Head of caudate nucleus (tissue), 42 donors: ENCODE measurements around the gene NEK8.

Source experiments
- DNase-seq, 42 donors: peaks; one replicate each; pipeline versions ENCODE4 v3.0.0 to v3.0.0-alpha.2; 2020 to 2021; ENCODE audit warnings: mixed read lengths in 7 of 42
- intact Hi-C: fragments of 100-400 bp; cut with DNase I; formaldehyde crosslinking; loops from one replicate; pipeline ENCODE4 v1.15.0; 2022

NEK8 gene

DNA sequence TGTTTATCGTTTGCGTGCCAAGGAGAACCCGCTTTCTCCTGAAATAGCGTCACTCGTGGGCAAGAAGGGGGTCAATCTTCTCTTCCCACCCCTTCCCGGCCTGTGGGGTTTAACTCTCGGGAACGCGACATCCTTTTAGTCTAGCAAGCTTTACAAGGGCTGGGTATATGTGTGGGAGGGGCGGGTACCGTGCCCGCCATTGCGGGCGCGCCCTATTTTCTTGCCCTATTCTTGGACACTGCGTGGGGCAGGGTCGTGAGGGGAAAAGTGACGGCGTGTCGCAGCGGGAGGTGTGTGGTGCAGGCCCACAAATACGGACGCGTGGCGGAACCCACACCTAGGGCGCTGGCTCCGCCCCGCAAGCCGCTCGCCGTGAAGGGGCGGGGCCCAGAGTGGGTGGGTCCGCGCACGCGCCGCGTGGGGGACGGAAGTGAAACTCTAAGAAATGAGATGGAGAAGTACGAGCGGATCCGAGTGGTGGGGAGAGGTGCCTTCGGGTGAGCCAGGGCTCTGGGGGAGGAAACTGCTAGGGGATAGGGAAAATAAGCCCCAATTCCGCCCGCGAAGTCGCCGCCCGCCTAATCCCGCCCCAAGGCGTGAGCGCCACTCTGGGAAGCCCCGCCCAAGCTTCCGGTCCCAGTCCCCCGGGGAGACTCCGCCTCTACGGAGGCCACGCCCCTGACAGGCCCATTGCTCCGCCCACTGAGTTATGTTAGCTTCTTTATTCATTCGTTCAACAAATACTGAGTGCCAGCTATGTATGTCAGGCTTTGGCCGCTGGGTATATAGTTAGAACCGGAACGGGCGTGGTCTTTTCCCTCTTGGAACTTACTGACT, at the start of gene NEK8:
Gene NEK8 (plus strand): TSS at position 425 of the 837 bp plus-strand sequence. CDS start 26 bp downstream, at position 451.
- DNase-seq: peak; percentile 89 to 98 (median 95)
- intact Hi-C loops: loop anchor here (2.0 to 10.0 kb wide), 3 partner anchors 16 to 224 kb away; partner anchors contain the start of genes DHRS13, PHF12 and TRAF4

DNA sequence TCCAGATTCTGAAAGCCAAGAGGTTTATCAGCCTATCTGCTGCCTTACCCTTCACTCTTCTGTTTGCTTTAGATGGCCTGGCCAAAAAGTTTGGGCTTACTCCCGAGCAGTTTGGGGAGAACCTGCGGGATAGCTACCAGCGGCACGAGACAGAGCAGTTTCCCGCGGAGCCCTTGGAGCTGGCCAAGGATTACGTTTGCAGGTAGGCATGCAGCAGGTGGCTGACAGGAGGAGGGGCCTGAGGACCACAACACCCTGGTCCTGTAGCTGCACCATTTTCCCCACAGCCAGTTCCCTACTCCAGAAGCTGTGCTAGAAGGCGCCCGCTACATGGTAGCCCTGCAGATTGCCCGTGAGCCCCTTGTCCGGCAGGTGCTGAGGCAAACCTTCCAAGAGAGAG, 45.9 kb upstream of the NEK8 start:
- intact Hi-C loops: no loop called here
- DNase-seq: peak in 1 of 42 donors; percentile 15

DNA sequence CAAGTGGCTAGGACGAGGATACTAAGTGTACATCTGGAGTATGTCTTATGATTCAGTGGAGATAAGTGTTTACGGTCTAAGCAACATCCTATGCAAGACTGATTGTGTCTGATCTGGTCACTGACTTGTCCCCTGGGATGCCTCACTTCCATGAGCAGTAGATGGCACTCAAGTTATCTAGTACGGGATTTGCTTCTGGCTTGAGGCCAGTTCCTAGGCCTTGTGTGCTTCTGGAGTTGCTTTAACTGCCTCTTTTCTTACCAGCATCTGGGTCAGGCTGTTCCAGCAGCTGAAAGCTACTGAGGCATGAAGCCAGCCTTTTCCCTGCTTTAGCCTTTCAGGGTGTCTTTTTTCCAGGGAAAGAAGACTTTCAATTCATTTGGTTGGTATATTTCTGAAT, 43.6 kb upstream of the NEK8 start:
- peak in 41 of 42 donors; percentile 25 to 89 (median 67) for DNase-seq
- intact Hi-C loops: no loop called here

- intact Hi-C loops: no loop called here
- peak in 1 of 42 donors; percentile 31 for DNase-seq
These were observed 43.2 kb upstream of the NEK8 start for GRCh38 chr17:28685366-28685765.

DNA sequence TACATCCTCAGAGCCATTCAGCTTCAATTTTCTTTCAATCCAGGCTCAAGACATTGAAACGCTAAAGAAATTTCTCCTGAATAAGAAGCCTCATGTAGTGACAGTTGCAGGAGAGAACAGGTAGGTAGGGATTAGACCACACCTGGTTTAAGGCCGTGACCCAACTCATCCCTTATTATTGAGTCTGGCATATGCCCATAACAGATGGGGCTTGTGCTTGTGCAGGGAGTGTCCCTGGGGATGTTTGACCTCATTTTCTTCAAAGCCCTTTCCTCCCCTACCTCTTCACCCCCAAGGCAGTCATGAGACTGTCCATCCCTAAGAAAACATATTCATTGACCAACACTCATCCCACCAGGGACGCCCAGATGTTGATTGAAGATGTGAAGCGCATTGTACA, 42.3 kb upstream of the NEK8 start:
- intact Hi-C loops: no loop called here
- DNase-seq: no peak

- DNase-seq: no peak
- intact Hi-C loops: no loop called here
These were observed 40.1 kb upstream of the NEK8 start for GRCh38 chr17:28688481-28688880.

- intact Hi-C loops: no loop called here
- DNase-seq: no peak
These were observed 39.6 kb upstream of the NEK8 start for GRCh38 chr17:28689011-28689410.

GRCh38 chr17:28693869-28694268, 34.7 kb upstream of the NEK8 start:
- peak in 5 of 42 donors; percentile 18 to 43 (median 32) for DNase-seq
- intact Hi-C loops: no loop called here

DNA sequence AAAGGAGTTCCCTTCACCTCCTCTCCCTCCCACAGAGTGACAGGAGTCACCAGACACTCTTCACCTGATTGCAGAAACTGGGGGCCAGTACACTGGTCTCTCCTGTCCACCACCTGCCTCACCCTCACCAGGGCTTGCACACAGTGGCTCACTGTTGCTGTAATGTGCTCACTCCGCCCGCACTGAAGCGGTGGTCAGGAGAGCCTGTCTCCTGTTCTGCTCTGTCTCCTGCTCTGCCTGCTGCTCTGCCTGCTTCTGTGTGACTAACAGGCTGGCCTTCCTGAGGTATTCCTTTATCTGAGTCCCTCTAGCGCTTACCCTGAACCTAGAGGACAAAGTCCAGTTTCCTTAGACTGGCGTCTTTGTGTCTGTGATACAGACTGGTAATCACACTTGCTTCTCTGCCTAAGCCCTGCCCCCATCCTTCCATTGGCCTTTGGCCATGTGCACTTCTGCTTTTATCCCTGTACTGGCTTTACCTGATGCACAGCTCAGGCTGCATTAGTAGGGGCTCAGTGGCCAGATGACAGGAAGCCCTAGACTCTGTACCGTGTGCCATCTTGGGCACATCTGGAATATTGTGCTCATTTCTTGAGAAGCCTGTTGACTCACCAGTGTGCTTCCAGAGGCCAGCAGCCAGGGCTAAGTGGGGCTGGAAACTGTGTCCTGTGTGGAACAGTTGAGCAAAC, 30.2 kb upstream of the NEK8 start:
- intact Hi-C loops: no loop called here

GRCh38 chr17:28700278-28700677, 28.3 kb upstream of the NEK8 start:
- intact Hi-C loops: no loop called here
- DNase-seq: no peak

More for the DNA sequence above, 30.2 kb upstream of the NEK8 start:
- no peak for DNase-seq

DNA sequence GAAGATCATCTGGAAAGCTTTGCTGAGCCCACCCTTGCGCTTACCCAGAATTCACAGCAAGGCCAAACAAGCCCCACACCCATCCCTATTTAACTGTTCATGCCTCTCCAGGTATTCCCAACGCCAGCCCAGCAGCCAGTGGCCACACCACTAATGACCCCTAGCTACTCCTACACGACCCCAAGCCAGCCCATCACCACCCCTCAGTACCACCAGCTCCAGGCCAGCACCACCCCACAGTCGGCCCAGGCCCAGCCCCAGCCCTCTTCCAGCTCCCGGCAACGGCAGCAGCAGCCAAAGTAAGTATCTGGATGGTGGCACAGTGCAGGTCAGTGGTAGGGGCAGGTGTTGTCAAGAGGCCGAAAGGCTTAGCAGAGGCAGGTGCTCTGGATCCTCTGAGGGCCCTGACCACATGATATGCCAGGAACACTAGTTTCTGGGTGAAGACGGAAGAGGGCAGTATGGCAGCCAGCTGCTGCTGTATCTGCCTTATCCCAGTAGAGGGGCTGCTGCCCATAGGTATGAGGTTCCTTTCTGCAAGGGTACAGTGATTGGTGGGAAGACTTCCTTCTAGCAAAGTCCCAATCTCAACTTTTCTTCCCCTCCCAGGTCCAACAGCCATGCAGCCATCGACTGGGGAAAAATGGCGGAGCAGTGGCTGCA, 27.6 kb upstream of the NEK8 start:
- intact Hi-C loops: no loop called here
- DNase-seq: no peak

DNA sequence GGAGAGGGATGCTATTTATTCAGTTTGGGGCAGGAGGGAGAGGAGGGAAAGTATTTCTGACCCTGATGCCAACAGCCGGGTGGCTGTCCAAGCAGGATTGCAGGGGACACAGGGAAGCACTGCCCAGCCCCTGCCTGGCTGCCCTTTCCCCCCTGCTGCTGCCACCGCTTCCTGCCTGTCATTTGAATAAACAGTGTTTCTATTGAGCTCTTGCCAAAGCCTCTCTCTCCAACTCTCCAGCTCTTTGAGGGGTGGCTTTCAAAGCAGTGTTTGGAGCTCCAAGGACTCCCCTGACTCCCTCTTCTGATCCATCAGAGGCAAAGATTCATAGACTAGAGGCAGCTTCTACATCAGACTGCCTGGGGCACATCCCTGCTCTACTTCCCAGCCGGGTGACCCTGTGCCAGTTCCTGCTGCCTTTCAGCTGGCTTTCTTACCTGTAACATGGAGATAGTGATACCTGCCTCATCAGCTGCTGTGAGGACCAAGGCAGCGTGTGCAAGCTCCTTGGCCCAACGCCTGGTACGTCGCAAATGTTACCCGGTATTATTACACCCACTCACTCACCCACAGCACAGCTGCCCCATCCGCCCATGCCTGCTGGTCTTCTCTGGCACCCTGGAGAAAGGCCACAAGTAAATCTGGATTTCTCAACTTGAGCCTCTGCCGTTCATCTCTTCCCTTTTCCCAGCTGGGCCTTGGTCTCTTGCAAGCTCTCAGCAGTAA, 26.4 kb upstream of the NEK8 start:
- intact Hi-C loops: no loop called here
- peak in 41 of 42 donors; percentile 16 to 85 (median 57) for DNase-seq

GRCh38 chr17:28702752-28703150, 25.8 kb upstream of the NEK8 start:
- intact Hi-C loops: no loop called here
- peak in 7 of 42 donors; percentile 15 to 71 (median 43) for DNase-seq

- no peak for DNase-seq
- intact Hi-C loops: no loop called here
These were observed 24.9 kb upstream of the NEK8 start for GRCh38 chr17:28703552-28704218.

DNA sequence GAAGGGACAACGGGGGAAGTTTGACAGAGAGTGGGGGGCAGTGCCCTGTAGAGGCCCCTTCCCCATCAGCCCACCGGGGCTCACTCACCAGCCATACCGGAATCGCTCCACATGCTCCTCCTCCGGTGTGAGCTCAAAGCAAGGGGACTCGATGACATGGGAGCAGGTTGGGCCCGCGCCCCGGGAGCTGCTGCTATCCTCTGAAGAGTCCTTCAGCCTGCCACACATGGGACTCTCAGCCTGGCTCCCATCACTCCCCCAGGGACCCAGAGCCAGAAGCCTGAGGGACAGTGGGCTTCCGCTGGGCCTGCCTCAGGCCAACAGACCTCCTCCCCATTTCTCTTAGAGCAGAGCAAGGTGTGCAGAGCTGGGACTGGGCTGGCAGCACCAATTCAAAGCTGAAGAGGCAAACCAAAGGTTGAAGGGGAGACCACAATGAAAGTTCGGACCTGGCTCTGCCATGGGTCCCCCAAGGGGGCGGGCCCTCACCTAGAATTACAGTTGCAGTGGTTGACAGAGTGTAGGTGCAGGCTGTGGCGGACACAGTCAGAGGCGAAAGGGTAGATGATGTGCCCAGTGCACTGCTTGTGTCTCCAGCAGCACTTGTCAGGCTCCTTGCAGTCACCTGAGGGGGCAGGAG, 24.2 kb upstream of the NEK8 start:
- DNase-seq: no peak
- intact Hi-C loops: no loop called here

DNA sequence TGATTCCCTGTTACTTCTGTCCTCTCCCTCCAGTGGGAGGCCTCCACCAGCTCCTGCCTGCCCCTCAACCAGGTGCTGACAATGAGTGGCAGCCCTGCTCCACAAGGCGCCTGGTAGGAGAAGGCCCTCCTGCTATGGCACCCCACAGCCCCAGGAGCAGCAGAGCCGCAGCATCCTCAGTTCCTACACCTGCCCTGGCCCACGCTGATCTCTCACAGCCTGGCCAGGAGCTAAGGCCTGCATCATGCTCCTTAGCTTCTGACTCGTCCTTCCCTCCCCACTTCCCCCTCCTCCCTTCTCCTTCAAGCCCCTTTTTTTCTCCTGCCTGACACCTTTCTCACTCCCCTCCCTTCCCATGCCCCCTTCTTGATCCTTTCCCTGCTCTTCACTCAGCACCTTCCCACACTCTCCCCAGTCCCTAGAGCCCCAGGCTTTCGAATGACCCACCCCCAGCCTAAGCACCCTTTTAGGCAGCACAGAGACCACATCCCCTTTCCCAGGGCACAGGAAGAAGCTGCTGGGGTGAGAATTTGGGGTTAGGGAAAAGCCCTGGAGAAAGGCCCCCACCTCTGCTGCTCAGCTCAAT, 23.4 kb upstream of the NEK8 start:
- no peak for DNase-seq
- intact Hi-C loops: no loop called here

DNA sequence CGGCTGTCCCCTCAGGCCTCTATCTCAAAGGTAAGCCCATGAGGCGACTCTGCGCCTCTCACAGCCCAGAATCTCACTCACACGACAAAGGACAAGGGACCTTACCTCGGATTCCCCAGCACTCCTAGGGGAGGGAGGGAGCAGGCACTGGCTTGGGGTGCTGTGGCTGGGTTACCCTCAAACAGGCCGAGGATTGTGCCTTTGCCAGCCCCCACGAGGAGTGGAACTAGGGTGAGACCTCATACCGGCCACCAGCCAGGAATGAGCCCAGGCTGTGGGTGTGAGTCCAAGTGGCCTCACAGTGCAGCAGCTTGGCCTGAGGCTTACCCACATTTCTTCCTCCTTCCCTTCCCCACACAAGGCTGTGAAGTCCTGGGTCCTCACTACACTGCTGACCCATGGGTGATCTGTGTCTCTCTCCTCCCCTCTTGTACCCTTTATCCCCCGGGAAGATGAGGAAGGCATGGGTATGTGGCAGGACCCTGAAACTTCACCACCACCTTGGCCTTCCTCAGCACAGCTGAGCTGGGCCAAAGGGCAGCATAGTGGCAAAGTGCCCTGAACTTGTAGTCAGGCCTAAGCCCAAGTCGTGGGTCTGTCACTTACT, 22.8 kb upstream of the NEK8 start:
- intact Hi-C loops: no loop called here
- DNase-seq: no peak
